ENCODE data around the gene CHAT.

The CHAT gene

DNA sequence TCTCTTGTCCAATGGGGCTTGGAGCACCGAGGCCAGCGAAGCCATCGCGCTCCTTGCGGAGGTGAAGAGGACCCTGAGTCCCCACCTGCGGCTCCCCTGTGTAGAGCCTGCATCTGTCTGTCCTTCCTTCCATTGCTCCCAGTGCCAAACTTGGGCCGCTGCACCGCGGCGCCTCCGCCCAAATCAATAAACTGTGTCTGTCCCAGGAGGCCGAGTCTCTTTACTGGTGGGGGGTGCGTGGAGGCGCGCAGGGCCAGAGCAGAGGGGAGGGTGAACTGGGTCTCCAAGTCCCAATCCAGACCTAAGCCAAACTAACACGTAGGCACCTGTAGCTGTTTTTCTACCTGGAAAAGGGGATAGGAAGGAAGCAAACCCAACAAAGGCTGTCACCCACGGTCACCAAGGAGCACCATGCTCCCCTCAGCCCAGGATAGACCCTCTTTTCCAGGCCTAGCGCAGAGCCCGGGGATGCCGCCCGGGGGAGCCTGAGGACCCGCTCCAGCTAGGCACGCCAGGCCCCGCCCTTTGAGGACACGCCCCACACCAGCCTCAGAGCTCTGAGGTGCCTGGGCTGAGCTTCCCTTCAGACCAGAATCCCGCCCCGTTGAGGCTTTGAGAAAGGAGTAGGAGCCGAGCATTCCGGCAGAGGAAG lies 1.2 kb upstream of the CHAT start:
- no peak for DNase-seq

DNA sequence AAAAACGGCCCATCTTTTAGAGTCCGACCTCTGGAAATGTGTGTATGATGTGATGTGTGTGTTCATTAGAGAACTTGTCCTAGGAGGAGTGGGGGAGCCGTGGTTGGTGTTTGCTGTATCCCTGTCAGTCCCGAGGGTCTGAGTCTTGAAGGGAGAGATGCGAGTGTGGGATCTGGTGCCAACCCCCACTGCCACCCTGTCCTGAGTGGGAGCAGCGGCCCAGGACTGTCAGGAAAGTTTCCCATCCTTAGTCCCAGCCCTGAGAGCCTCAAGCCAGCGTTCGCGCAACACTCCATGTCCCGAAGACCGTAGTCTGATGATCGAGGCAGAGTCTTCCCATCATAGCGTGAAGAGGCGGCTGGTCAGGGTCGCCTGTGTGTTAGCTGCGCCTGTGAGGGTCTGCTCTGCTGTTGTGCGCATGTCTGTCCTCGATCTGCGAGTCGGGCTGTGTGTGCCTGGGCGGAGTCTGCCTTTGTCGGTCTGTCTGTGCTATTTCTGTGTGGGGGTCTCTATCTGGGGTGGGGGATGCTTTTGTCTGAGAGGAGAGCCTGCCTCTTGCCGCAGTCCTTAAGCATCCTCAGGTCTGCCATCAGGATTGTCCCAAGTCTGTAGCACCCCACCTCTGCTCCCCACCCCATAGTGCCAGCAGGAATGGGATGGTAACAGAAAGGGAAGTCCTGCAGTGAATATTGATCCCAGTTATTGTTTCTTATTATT lies 514 bp upstream of the CHAT start:
- DNase-seq, result no peak

DNA sequence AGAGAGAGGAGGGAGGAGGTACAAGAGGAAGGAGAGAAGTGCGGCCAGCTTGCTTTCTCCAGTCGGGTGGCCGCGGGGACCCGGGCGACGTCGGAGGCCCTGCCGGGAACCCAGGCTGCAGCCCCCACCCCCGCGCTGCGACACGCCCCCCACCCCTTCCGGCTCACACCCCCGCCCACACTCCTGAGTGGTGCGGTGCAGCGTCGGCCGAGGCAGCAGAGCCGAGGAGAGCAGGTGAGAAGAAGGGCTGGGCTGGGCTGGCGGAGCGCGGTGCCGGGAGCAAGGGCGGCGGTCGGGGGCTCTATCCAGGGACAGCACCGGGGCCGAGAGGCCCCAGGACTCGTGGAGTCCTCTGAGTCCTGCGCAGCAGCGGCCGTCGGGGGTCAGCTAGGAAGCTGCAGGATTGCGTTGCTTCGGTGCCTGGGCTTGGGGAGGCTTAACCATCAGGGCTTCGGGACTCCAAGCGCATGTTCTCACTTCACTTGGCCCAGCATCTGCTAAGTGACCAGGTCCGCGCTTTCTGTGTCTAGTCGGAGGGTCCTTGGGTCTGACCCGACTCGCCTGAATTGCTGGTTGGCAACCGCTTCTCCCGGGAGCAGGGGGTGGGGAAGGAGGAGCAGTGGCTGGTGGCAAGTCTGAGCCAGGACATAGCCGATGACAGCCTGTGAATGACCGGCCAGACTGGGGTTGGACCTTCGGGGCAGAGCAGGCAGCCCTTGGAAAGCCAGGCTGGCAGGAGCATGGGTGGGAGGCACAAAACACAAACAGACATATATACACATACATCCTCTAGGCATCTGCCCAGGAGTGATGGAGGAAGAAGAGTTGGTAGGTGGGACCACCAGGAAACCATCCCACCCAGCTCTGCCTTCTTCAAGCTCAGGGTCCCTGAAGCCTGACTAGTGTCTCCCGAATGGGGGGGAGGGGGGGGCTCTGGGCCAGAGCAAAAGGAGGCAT lies 683 bp downstream of the CHAT start:
- DNase-seq, result no peak

DNA sequence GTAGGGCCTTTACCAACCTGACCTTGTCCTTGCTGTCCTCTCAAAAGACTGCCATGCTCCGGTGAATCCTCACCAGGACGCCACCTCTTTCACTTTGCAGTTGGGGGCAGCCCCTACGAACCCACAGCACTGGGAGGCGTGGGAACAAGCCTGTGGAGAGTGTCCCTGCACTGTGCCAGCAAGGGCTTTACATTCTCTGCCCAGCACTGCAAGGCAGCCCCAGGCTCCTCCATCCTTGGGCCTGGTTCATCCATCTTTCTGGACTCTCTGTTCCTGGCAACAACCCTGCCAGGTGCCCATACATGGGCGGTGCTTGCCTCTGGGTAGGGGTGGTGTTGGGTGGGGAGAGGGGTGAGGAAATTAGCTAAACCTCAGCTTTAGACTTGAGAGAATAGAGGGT lies 1.4 kb downstream of the CHAT start:
- no peak for DNase-seq

DNA sequence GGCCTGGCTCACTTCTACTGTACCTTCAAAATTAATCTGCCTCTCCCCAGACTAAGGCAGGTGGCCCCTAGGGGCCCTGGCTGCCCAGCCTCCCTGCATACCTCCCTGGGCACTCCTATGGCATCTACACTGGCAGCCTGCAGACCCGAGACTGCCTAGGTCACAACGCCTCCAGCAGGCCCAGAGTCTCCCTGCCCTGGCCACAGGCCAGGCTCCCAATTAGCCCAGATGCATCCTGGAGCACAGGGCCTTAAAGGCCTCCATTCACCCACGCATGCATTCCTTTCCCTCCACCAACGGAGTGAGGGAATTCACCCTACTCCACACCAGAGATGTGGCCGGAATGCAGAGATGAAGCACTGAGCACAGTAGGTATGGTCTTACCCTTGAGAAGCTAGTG lies 1.9 kb downstream of the CHAT start:
- no peak for DNase-seq

DNA sequence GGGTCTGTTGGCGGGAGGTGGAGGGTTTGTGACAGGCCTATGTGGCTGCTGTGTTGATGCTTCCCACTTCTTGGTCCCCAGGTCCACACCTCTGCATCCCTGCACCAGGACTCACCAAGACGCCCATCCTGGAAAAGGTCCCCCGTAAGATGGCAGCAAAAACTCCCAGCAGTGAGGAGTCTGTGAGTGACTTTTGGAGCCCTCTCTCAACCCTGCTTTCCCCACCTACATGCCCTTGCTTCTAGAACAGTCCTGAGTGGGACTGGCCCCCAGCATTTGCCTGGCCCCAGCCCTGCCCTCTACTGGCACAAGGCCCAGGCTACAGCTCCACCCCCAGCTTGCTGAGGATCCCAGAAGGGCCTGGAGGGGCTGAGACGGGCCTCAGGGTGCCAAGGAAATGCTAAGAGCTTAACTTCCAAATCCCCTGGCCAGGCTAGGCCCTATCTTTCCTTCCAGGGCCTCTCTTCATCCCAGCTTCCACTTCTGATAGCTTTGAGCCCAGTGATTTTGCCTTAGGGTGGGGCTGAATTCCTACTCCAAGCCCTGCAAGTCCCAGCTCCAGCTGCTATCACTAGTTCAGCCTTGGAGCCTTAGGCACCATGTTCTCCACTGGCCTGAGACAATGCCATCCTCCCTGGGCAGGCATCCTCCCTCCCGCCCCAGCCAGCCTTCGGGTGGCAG lies 2.7 kb downstream of the CHAT start:
- DNase-seq, result no peak

DNA sequence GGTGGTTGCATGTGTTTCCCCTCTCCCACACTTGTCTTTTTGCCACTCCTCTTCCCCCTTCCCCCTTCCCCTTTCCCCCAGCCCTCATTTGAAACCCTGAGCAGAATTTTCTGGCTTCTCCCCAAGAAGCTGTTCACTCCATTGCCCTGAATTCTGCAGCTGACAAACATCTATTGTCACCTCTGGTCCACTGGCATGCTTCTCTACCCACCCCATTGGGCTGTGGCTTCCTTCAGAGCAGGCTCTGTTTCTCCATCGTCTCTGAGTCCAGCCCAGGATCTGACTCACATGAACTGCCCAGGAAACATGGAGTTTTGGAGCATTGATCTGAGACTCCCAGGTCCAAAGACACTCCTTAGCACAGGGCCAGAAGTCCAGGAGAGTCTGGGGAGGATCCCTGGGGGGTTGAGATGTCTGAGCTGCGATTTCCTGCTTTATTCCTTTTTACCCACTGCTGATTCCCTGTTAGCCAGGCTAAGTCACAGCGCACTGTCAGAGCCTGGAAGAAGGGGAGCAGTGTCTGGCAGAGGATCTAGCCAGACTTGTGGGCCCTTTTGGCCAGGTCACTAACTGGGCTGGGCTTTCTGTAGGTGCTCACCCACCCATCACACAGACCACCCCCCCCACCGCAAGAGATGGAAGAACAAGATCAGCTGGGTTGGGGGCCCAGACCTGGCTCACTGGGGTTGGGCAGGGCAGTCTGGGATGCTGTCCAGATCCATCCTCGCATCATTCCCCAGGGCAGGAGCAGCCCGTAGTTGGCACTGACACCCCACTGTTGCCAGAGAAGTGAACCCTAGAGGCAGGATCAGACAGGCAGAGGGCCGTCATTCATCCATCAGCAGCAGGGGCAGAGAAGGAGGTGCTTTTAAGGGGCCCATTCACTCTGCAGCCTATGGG lies 3.5 kb downstream of the CHAT start:
- no peak for DNase-seq

DNA sequence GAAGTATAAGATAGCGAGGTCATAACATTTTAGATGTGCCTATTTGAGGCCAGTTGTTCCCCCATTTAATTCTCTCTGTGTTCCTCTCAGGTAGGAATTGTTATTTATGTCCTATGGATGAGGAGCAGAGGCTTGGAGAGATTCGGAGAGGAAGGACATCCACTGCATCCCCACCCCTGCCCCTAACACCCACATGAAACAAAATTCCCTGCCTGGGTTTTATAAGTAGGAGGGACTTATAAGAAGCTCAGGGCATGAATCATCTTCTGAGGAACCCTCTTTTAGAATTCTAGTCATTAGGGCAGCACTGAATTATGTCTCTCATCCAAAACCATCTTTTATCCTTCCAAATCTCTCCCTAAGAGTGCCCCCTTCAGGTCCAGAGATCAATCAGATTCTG lies 5.0 kb downstream of the CHAT start:
- DNase-seq, result no peak

DNA sequence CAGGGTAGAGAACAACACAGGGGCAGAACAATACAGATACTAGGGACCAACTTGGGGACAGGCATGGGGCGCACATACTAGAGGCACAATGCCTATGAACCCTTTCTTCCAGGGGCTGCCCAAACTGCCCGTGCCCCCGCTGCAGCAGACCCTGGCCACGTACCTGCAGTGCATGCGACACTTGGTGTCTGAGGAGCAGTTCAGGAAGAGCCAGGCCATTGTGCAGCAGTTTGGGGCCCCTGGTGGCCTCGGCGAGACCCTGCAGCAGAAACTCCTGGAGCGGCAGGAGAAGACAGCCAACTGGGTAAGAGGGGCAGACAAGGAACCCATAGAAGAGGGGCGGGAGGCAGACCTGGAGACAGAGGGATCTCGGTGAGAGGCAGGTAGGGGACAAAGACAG lies 5.8 kb downstream of the CHAT start:
- DNase-seq, result no peak

DNA sequence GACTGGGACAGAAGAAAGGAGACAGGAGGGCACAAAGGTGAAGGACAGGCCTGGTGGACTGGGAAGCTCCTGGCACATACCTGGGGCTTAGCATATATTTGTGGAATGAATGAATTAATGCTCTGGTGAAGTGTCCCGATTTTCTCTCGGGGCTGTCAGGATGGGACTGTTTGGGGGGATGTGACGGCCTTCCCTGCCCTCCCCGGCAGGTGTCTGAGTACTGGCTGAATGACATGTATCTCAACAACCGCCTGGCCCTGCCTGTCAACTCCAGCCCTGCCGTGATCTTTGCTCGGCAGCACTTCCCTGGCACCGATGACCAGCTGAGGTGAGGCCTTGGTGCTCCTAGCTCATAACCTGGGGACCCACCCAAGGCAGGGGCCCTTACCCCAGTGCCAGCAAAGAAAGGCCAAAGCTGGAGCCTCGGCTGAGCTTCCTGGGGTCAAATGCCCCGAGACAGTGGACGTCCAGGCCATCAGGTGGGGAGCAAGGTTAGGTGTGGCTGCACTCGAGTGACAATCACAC lies 6.5 kb downstream of the CHAT start:
- no peak for DNase-seq

DNA sequence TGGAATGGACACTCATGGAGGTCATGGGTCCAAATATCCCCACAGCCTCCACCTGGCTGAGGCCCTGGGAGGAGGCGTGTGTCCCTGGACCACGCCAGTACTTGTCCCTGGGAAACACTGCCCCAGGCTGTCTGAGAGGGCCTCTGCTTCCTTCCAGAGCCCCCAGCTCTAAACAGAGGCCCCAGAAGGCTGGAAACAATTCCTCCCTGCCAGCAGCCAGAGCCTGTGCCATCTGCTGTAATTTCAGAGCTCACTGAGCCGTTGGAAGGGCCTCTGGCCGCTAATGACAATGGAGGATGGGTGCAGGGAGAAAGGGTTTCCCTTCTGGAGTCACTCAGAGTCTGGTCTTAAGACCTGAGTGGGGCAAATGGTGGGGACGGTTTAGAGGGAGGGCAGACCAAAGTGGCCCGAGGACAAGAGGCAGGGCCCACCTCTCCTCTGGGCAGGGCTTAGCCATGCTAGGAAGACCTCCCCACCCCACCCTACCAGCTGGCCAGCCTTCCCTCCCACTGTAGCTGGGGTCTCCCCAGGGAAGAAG lies 7.1 kb downstream of the CHAT start:
- DNase-seq, result no peak

DNA sequence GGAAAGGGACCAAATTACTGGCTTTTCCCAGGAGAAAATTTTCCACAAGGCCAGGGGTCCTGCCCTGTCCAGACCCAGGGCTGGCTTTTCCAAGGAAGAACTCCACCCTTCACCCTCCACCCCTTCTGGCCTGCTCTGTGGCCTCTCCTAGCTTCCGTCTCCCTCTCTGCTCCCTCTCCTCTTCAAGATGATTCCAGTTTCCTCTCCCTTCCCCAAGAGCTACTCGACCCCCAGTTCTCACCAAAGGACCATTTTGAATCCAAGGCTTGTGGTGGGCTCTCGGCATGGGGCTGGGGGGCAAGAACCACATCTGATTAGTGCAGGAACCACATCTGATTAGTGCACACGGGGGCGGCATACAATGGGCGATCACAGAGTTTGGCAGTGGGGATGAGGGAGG lies 7.7 kb downstream of the CHAT start:
- no peak for DNase-seq

DNA sequence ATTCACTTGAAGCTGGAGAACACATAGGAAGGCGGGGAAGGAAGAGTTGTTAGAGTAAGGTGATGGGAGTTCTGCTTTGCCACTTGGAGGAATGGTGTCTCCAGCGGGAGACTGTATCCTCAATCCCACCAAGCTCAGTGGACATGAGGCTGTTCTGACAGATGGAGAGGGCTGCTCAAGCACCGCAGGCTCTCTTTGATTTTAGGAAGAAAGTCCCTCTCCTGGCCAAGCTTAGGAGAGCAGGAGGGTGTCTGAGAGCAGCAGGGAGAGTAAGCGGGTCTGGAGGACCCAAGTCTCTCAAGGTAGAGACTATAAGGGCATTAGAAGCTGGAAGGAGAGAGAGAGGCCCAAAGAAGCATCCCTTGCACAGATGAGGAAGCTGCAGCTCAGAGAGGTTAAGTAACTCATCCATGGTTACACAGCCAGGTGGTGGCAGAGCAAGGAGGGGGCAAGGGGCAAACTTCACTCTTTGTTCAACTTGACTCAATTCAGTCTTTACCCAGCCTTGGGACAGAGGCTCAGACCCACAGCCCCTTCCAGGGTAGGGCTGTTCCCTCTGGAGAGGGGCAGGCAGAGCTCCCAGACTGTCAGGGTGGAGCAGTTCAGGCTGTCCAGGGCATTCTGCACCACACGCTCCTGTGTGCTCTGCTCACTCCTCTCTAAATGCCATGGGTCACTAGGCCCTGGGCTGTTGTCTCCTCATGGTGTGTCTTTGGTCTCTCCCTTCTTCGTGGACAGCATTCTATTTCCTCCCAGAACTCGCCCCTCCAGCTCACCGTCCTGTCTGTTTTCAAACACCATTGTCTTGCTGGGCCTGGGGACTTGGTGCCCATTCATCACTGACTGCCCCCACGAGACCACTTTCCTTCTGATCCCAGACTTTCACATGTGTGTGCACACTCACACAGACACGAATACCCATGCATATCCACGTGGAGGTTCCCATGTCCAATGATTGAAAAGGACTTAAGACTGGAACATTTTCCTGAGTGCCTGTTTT lies 8.9 kb downstream of the CHAT start:
- DNase-seq, result no peak

DNA sequence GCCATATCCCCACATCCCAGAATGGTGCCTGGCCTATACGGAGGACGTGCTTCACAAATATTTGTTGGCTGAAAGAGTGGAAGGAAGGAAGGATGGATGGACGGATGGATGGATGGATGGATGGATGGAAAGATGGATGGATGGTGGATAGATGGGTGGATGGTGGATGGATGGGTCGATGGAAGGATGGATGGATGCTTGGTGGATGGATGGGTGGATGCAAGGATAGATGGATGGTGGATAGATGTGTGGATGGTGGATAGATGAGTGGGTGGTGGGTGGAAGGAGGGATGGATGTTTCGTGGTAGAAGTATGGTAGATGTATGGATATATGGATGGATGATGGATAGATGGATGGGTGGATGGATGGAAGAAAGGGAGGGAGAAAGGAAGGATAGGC lies 10.8 kb downstream of the CHAT start:
- no peak for DNase-seq

DNA sequence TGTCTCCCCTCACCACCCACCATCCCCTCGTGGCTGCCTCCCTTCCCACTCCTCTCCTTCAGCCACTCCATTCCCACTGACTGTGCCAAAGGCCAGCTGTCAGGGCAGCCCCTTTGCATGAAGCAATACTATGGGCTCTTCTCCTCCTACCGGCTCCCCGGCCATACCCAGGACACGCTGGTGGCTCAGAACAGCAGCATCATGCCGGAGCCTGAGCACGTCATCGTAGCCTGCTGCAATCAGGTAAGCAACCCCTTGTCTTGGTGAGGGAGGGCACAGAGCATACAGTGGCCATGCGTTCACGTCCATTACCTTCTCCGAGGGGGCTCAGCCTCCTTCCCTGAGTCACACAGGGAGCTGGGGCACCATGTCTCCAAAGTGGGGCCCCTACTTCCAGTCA lies 11.6 kb downstream of the CHAT start:
- DNase-seq, result no peak

DNA sequence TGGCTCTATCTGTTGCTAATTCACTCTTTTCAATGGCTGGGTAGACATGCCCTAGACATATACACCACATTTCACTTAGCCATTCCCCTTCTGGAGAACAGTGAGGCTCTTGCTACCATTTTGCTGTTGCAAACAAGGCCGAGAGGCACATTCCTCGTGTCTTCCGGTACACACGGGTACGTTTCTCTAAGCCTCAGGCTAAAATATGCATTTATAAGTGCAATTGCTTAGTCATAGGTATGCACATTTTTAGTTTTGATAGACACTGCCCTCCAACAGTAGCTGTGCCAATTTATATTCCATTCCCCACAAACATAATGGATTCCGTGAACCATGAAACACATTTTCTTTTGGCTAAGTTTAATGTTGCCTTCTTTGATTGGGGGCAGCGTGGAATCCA lies 13.2 kb downstream of the CHAT start:
- DNase-seq, result no peak

DNA sequence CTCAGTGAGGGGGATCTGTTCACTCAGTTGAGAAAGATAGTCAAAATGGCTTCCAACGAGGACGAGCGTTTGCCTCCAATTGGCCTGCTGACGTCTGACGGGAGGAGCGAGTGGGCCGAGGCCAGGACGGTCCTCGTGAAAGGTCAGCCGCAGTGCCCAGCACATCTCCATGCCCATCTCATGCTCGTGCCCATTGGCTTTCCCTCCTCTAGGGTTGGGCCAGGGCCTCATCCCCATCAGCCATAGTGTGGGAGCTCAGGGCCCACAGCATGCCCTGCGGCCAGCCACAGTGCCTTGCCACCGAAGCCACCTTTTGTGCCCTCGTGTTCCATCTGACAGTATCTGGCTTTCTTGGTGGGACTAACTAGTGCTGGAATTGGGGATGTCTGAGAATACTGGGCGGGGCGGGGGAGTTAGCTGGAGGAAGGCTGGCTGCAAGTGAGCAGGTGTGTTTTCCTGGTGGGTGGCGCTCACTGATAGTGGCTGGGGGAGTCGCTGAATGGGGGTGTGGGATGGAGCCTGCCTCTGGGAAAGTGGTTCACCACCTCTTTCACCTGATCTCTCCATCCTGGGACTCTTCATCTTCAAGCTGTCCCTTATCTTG lies 13.9 kb downstream of the CHAT start:
- no peak for DNase-seq

DNA sequence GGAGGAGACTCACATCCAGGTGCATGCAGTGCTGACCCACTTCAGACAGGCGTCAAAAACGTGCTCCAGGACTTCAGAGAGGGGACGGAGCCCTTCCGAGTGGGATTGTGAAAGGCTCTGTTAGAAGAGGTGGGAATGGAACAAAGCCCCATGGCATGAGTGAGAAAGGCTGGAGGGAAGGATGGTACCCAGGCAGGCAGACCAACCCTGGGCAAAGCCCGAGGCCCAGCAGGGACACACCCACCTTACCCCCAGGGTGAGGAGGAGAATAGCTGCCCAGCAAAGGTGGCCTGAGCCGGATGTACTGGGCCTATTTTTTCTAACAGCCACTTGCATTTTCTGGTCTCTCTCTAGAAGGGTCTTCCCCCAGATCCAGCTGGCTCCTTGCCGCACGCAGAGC lies 14.8 kb downstream of the CHAT start:
- no peak for DNase-seq

DNA sequence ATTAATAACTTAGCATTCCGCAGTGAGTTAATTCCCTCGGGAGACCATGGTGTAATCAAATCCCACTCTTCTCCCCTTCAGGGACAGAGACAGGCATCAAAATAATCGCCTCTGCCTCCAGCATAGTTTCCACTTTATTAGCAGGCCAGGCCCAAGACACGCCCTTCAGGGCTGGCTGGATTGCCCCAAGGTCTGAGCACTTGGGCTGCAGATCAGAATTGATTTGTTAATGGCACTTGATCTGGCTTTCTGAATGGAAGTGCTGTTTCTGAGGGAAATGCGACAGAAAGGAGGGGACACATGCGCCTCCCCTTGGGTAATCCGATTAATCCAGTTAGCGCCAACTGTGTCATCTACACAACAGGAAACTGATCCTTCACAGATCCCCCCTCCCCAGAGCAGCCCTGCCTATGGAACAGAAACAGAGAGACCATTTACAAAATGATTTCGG lies 15.6 kb downstream of the CHAT start:
- DNase-seq, result no peak

DNA sequence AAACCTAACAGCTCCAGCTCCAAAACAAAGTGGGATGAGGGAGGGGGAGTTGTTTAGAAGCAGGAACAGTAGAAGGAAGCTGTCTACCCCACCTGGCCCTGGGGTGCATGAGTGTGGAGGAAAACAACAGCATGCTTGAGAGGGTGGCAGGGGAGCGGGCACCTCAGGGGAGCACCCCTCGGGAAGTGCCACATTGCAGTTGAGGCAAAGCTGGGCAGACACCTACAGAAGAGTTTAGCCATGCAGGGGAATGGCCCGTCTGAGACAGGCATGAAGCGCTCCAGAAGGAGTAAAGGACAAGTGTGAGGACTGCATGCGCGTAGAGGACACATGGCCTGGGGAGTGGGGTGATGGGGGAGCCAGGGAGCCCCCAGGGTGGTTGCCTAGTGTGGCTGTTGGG lies 18.1 kb downstream of the CHAT start:
- no peak for DNase-seq

All from GOT3 (cell line).